Thyroid gland (tissue), 4 donors: Measurements from ENCODE around the gene ADAM22.

Source experiments
- POLR2A ChIP-seq, 2 donors: fragments of 450-650 bp; IDR thresholded peaks; one replicate each; pipeline ENCODE4 v1.6.1; 2017; ENCODE audit warnings: antibody characterized with exemption in 2 of 2, mild to moderate bottlenecking in 2 of 2, moderate library complexity in 1 of 2
- TF ChIP-seq, protein P1 (sequence below), 6 experiments: fragments of 200-600 bp in 3 of 6; fragments of 450-650 bp in 3 of 6; sonication (generic) in 3 of 6; IDR thresholded peaks; one replicate each; pipeline ENCODE4 v1.5.1; 2016 to 2019; ENCODE audit warnings: antibody characterized with exemption in 6 of 6, mild to moderate bottlenecking in 2 of 6, inconsistent platforms in 1 of 6, moderate library complexity in 1 of 6

DNA sequence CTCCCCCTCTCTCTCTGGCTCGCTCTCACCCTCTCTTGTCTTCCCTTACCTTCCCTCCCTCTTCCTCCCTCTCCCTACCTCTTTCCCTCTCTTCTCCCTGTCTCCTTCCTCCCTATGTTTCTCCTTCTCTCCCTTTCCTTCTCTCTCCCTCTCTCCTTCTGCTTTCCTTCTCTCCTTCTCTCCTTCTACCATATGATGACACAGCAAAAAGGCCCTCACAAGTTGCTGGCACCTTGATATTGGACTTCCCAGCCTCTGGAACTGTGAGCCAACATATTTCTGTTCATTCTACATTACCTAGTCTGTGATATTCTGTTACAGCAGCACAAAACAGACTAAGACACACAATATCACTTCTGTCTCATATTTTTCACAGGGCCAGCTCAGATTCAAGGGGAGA, 135.0 kb downstream of the ADAM22 start:
- TF ChIP-seq, protein P1, sequence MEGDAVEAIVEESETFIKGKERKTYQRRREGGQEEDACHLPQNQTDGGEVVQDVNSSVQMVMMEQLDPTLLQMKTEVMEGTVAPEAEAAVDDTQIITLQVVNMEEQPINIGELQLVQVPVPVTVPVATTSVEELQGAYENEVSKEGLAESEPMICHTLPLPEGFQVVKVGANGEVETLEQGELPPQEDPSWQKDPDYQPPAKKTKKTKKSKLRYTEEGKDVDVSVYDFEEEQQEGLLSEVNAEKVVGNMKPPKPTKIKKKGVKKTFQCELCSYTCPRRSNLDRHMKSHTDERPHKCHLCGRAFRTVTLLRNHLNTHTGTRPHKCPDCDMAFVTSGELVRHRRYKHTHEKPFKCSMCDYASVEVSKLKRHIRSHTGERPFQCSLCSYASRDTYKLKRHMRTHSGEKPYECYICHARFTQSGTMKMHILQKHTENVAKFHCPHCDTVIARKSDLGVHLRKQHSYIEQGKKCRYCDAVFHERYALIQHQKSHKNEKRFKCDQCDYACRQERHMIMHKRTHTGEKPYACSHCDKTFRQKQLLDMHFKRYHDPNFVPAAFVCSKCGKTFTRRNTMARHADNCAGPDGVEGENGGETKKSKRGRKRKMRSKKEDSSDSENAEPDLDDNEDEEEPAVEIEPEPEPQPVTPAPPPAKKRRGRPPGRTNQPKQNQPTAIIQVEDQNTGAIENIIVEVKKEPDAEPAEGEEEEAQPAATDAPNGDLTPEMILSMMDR (IDR thresholded peaks at IDR 0.05) = no peak
- no peak for TF ChIP-seq POLR2A (IDR thresholded peaks at IDR 0.05)
